Left lung (tissue), 10 donors: ENCODE data around the gene COX4I1. TPM values are rescaled to one million over a fixed set of nuclear protein-coding genes. Genes with fewer than 3 reads are reported as not detected.

Experiments
- ATAC-seq: fragments of 200-7000 bp; cut with Tn5 transposase; one replicate; pipeline ENCODE4 v1.9.1; 2020; ENCODE audit warnings: moderate library complexity
- DNase-seq, 4 donors: peaks; one replicate each; pipeline ENCODE4 v3.0.0-alpha.2; 2013 to 2020
- H3K27ac ChIP-seq, 2 donors: fragments of 200-600 bp; sonication (generic) in 1 of 2; one replicate each; pipeline versions ENCODE4 v1.5.0 to v1.8.0; 2020 to 2021
- H3K27me3 ChIP-seq, 2 donors: fragments of 200-600 bp; sonication (generic) in 1 of 2; one replicate each; pipeline versions ENCODE4 v1.5.0 to v1.8.0; 2020 to 2021
- H3K36me3 ChIP-seq, 2 donors: fragments of 200-600 bp; sonication (generic) in 1 of 2; one replicate each; pipeline versions ENCODE4 v1.5.0 to v1.8.0; 2020 to 2021
- H3K4me1 ChIP-seq, 2 donors: fragments of 200-600 bp; one replicate each; pipeline ENCODE4 v1.8.0; 2021
- H3K4me3 ChIP-seq, 2 donors: fragments of 200-600 bp; sonication (generic) in 1 of 2; one replicate each; pipeline versions ENCODE4 v1.5.0 to v1.8.0; 2020 to 2021; ENCODE audit warnings: mild to moderate bottlenecking in 1 of 2
- H3K9me3 ChIP-seq, 2 donors: fragments of 200-600 bp; sonication (generic) in 1 of 2; one replicate each; pipeline versions ENCODE4 v1.5.0 to v1.8.0; 2020 to 2021
- intact Hi-C, 2 donors: fragments of 100-400 bp; cut with DNase I; formaldehyde crosslinking; loops; one replicate each; pipeline versions ENCODE4 v1.11.2 to v1.14.2; 2022
- polyA plus RNA-seq, 6 donors: library from polyadenylated mRNA; unstranded; fragments of 120-200 nt; gene quantifications; one replicate each; pipeline ENCODE4 v1.2.1, GENCODE V29; 2013; ENCODE audit not compliant: insufficient read length in 6 of 6
- total RNA-seq, 2 donors: library from RNA; stranded (reverse); fragmentation: NEBNext Ultra II Directional; extraction: Animal tissue kit (Norgen Biotek cat#: 25700); gene quantifications; one replicate each; pipeline ENCODE4 v1.2.1, GENCODE V29; 2021
- TF ChIP-seq, protein P1 (sequence below), 2 donors: fragments of 200-600 bp; sonication (generic) in 1 of 2; IDR thresholded peaks; one replicate each; pipeline versions ENCODE4 v1.5.0 to v1.8.0; 2021; ENCODE audit warnings: antibody characterized with exemption in 2 of 2
- donor health status: DM: no; HTN: yes; CAD: no.
- donor health status: DM: no; HTN: no; CAD: no.

Gene COX4I1
- total and polyA plus RNA-seq, 8 donors = 272 to 418 (median 314) TPM

DNA sequence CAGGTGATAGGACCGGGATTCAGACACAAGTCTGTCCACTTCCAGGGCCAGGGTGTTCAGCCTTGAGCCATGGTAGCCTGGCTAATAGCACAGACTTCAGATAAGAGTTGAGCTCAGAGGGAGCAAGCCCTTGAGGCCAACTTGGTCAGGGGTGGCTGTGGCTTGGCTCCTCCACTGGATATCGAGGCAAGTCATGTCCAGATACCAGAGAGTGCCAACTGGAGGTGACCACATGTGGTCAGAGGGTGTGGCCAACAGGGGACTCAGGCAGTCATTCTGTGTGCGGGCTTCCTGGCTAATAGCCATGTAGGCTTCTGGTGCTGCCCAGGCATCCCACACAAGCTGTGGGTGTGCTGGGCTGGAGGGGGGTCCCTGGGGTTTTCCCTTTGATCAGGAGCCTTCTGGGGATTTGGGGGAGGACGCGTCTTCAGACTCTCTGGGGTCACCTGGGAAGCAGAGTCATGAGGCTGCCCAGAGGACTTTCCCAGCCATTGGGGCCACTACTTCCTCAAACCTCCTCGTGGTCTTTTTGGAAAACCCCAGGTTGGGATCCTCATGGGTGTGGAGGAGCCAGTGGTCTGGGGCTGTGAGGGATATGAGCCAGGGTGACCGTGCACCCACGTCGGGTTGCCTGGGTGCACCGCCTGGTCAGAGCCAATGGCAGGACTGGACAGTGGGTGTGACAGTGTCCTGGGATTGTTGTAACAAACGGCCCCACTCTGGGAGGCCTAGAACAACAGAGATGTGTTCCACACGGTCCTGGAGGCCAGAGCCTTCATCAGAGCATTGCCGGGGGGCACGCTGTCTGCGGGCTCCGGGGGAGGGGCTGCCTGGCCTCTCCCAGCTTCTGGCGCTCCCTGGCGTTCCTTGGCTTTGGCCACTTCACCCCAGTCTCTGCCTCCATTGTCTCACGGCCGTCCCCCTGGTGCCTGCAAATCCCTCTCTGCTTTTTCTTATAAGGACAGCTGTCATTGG is 25.0 kb downstream of the COX4I1 start:
- TF ChIP-seq, protein P1, sequence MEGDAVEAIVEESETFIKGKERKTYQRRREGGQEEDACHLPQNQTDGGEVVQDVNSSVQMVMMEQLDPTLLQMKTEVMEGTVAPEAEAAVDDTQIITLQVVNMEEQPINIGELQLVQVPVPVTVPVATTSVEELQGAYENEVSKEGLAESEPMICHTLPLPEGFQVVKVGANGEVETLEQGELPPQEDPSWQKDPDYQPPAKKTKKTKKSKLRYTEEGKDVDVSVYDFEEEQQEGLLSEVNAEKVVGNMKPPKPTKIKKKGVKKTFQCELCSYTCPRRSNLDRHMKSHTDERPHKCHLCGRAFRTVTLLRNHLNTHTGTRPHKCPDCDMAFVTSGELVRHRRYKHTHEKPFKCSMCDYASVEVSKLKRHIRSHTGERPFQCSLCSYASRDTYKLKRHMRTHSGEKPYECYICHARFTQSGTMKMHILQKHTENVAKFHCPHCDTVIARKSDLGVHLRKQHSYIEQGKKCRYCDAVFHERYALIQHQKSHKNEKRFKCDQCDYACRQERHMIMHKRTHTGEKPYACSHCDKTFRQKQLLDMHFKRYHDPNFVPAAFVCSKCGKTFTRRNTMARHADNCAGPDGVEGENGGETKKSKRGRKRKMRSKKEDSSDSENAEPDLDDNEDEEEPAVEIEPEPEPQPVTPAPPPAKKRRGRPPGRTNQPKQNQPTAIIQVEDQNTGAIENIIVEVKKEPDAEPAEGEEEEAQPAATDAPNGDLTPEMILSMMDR (IDR thresholded peaks at IDR 0.05) = no peak
- DNase-seq (peak in 1 of 4 donors; percentile 57), ATAC-seq (no peak)
- Histone ChIP-seq H3K27me3 (peaks cover 0 to 3% of the 10 kb centered on the region in 2 donors), H3K27ac (no peak overlapping the region), H3K36me3 (no peaks in the 10 kb centered on the region), H3K4me3 (no peak overlapping the region), H3K4me1 (peaks cover 4 to 11% of the 10 kb centered on the region in 2 donors), H3K9me3 (no peaks in the 10 kb centered on the region)
- intact Hi-C loops = loop anchor here (5.0 to 10.0 kb wide), 3 partner anchors 188 to 700 kb away; no protein-coding TSS in a partner anchor

DNA sequence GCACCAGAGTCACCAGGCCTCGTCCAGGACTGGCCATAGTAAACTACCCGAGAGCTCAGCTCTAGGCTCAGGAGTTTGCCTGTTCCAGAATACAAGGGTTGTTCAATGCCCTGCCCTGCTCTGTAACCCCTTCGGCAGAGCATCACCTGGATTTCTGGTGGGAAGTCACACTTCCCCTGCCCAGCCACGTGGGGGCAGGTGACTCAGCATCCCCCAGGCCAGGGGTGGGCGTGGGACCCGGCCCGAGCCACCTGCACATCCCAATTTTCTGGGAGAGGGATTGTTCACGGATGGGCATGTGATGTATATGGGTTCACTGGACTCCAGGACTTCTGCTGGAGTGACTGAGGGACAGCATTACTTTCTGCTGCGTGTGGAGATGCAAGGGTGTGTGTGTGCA is 25.8 kb downstream of the COX4I1 start:
- TF ChIP-seq, protein P1 (IDR thresholded peaks at IDR 0.05) = no peak
- Histone ChIP-seq H3K9me3 (no peaks in the 10 kb centered on the region), H3K4me1 (peaks cover 4 to 20% of the 10 kb centered on the region in 2 donors), H3K36me3 (no peaks in the 10 kb centered on the region), H3K4me3 (no peak overlapping the region), H3K27ac (no peak overlapping the region), H3K27me3 (peaks cover 0 to 12% of the 10 kb centered on the region in 2 donors)
- peak in 1 of 4 donors; percentile 47 for DNase-seq
- no peak for ATAC-seq
- intact Hi-C loops = loop anchor here in 1 of 2 donors (10.0 kb wide), 1 partner anchor 699 kb away; no protein-coding TSS in a partner anchor

DNA sequence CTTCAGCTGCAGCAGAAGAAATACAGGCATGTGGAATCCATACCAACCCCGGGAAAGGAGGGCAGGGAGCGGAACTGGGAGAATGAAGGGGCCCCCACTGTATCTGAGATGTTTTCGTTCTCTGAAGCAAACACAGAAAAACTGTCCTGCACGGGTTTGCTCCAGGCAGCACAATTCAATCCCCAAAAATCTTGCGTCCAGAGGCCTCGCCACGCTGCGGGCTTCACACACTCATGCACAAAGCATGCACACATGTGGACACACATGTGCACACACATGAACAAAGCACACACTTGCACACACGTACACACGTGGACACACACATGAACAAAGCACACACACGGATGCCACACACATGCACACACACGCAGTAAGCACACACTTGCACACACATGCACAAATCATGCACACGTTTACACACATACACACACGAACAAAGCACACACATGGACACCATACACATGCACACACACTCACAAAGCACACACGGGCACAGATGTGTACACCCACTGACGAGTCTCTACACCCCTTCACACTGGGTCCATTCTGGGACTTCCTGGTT is 27.3 kb downstream of the COX4I1 start:
- Histone ChIP-seq H3K27ac (no peak overlapping the region), H3K4me3 (no peak overlapping the region), H3K27me3 (peaks cover 0 to 21% of the 10 kb centered on the region in 2 donors), H3K36me3 (no peaks in the 10 kb centered on the region), H3K9me3 (no peaks in the 10 kb centered on the region), H3K4me1 (peaks cover under 1 to 13% of the 10 kb centered on the region in 2 donors)
- intact Hi-C loops = loop anchor here in 1 of 2 donors (10.0 kb wide), 1 partner anchor 698 kb away; no protein-coding TSS in a partner anchor
- TF ChIP-seq, protein P1 (IDR thresholded peaks at IDR 0.05) = no peak
- DNase-seq (peak in 1 of 4 donors; percentile 55), ATAC-seq (no peak)

DNA sequence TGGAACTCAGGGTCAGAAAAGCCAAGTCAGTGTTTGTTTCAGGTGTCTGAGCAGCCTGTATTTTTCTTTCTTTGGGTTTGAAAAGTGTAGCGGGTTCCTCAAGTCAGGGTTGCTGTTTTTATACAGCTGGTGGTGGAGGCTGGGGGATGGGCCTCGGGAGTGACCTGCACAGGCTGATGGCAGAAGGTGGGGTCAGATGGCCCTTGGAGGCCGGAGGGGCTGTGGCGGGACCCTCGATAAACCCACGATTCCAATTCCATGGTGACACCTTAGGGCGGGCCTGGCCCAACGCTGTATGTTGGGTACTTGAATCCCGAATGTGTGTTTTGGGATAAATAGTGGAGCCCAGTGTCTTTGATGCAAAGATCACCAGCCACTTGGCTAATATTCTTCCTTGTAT is 28.7 kb downstream of the COX4I1 start:
- ATAC-seq (no peak), DNase-seq (peak in 1 of 4 donors; percentile 45)
- TF ChIP-seq, protein P1 (IDR thresholded peaks at IDR 0.05) = no peak
- intact Hi-C loops = loop anchor here in 1 of 2 donors (10.0 kb wide), 1 partner anchor 697 kb away; no protein-coding TSS in a partner anchor
- no peaks in the 10 kb centered on the region for H3K36me3 ChIP-seq
- H3K4me3 ChIP-seq = no peak overlapping the region
- peaks cover 0 to 11% of the 10 kb centered on the region in 2 donors for H3K4me1 ChIP-seq
- no peaks in the 10 kb centered on the region for H3K9me3 ChIP-seq
- H3K27me3 ChIP-seq = peaks cover 0 to 35% of the 10 kb centered on the region in 2 donors
- no peak overlapping the region for H3K27ac ChIP-seq
